Mesenchymal stem cell (in vitro differentiated cells and primary cell): ENCODE measurements around the gene HHEX.

ENCODE experiments used
- DNase-seq: peaks from one replicate; pipeline ENCODE4 v3.0.0-alpha.2; 2013
- H2AFZ ChIP-seq: one replicate; pipeline ENCODE4 v1.6.1; 2013; ENCODE audit warnings: low read depth, mild to moderate bottlenecking, control low read depth, inconsistent platforms, low read length, moderate library complexity
- H2AK5ac ChIP-seq: 2 replicates; pipeline ENCODE4 v1.6.1; 2013; ENCODE audit warnings: low read length, moderate library complexity, mild to moderate bottlenecking, inconsistent platforms; ENCODE audit not compliant: severe bottlenecking
- H2BK120ac ChIP-seq: one replicate; pipeline ENCODE4 v1.6.1; 2013; ENCODE audit warnings: low read depth, mild to moderate bottlenecking, inconsistent platforms, low read length, moderate library complexity
- H2BK12ac ChIP-seq, 2 experiments: one replicate each; pipeline ENCODE4 v1.6.1; 2013; ENCODE audit warnings: inconsistent platforms in 2 of 2, low read length in 2 of 2, mild to moderate bottlenecking in 2 of 2, moderate library complexity in 2 of 2, control low read depth in 1 of 2
- H2BK15ac ChIP-seq: one replicate; pipeline ENCODE4 v1.6.1; 2013; ENCODE audit warnings: mild to moderate bottlenecking, low read depth, inconsistent platforms; ENCODE audit not compliant: poor library complexity, severe bottlenecking
- H2BK5ac ChIP-seq: 2 replicates; pipeline ENCODE4 v1.6.1; 2013; ENCODE audit warnings: low read depth, mild to moderate bottlenecking, low read length, control low read depth, inconsistent platforms; ENCODE audit not compliant: poor library complexity, severe bottlenecking
- H3K14ac ChIP-seq, 2 experiments: one replicate each; pipeline ENCODE4 v1.6.1; 2013; ENCODE audit warnings: inconsistent platforms in 2 of 2, low read length in 2 of 2, control low read depth in 1 of 2, mild to moderate bottlenecking in 1 of 2, moderate library complexity in 1 of 2
- H3K18ac ChIP-seq, 2 experiments: one replicate each; pipeline ENCODE4 v1.6.1; 2013; ENCODE audit warnings: inconsistent platforms in 2 of 2, low read length in 2 of 2, control low read depth in 1 of 2, low read depth in 1 of 2, mild to moderate bottlenecking in 1 of 2
- H3K23ac ChIP-seq, 2 experiments: one replicate each; pipeline ENCODE4 v1.6.1; 2013; ENCODE audit warnings: inconsistent platforms in 2 of 2, low read length in 2 of 2, mild to moderate bottlenecking in 2 of 2, moderate library complexity in 2 of 2, control low read depth in 1 of 2
- H3K27ac ChIP-seq: 2 replicates; pipeline ENCODE4 v1.5.1; 2013; ENCODE audit warnings: mild to moderate bottlenecking, moderate library complexity, low read length, control low read depth, inconsistent platforms; ENCODE audit not compliant: poor library complexity, severe bottlenecking
- H3K27me3 ChIP-seq, 2 experiments: 2 replicates each; pipeline versions ENCODE4 v1.6.1 to v1.7.0; 2013; ENCODE audit warnings: low read length in 2 of 2, mild to moderate bottlenecking in 2 of 2, moderate library complexity in 2 of 2, control low read depth in 1 of 2, inconsistent platforms in 1 of 2; ENCODE audit not compliant: control insufficient read depth in 1 of 2, insufficient read depth in 1 of 2
- H3K36me3 ChIP-seq, 2 experiments: 2 replicates each; pipeline versions ENCODE4 v1.6.1 to v1.7.0; 2013; ENCODE audit warnings: low read length in 2 of 2, control low read depth in 1 of 2, inconsistent platforms in 1 of 2, low read depth in 1 of 2, mild to moderate bottlenecking in 1 of 2; ENCODE audit not compliant: insufficient read depth in 2 of 2, control insufficient read depth in 1 of 2
- H3K4ac ChIP-seq, 2 experiments: one replicate each; pipeline ENCODE4 v1.6.1; 2013; ENCODE audit warnings: inconsistent platforms in 2 of 2, low read length in 2 of 2, mild to moderate bottlenecking in 2 of 2, moderate library complexity in 2 of 2, control low read depth in 1 of 2, low read depth in 1 of 2
- H3K4me1 ChIP-seq: 2 replicates; pipeline ENCODE4 v1.6.1; 2013; ENCODE audit warnings: low read depth, low read length, control low read depth; ENCODE audit not compliant: control insufficient read depth, insufficient read depth
- H3K4me2 ChIP-seq: 2 replicates; pipeline ENCODE4 v1.6.1; 2013; ENCODE audit warnings: low read length, mild to moderate bottlenecking, inconsistent platforms; ENCODE audit not compliant: poor library complexity, severe bottlenecking
- H3K4me3 ChIP-seq, 2 experiments: 2 replicates each; pipeline versions ENCODE4 v1.5.1 to v1.7.0; 2013; ENCODE audit warnings: low read length in 2 of 2, mild to moderate bottlenecking in 2 of 2, control low read depth in 1 of 2, low read depth in 1 of 2; ENCODE audit not compliant: insufficient read depth in 1 of 2
- H3K79me1 ChIP-seq: replicated peaks from 2 replicates; pipeline ENCODE4 v1.6.1; 2013; ENCODE audit warnings: mild to moderate bottlenecking, control low read depth, low read length, inconsistent platforms; ENCODE audit not compliant: poor library complexity, severe bottlenecking
- H3K9ac ChIP-seq: 2 replicates; pipeline ENCODE4 v1.7.0; 2013; ENCODE audit warnings: mild to moderate bottlenecking, low read length, moderate library complexity
- H3K9me3 ChIP-seq: 2 replicates; pipeline ENCODE4 v1.7.0; 2013; ENCODE audit warnings: mild to moderate bottlenecking, low read length; ENCODE audit not compliant: control insufficient read depth
- H4K8ac ChIP-seq: one replicate; pipeline ENCODE4 v1.6.1; 2013; ENCODE audit warnings: inconsistent platforms, mild to moderate bottlenecking, low read length, moderate library complexity
- H4K91ac ChIP-seq: one replicate; pipeline ENCODE4 v1.6.1; 2013; ENCODE audit warnings: mild to moderate bottlenecking, low read length, inconsistent platforms
- WGBS: methylation state at CpG from one replicate; pipeline ENCODE4 v1.1.7; 2013; ENCODE audit warnings: mixed read lengths; 5-methylcytosine and 5-hydroxymethylcytosine counted together

Gene HHEX

GRCh38 chr10:92727550-92727949 lies 37.8 kb downstream of the HHEX start:
- Histone ChIP-seq H4K8ac (no peak overlapping the region), H2BK5ac (no peak overlapping the region), H3K27me3 (peaks cover 12 to 34% of the 10 kb centered on the region in 2 experiments), H3K27ac (no peak overlapping the region), H3K36me3 (no peaks in the 10 kb centered on the region), H3K9ac (no peak overlapping the region), H3K4me3 (no peak overlapping the region), H4K91ac (no peak overlapping the region), H2BK12ac (no peak overlapping the region), H2BK120ac (no peak overlapping the region), H3K79me1 (no peaks in the 10 kb centered on the region), H2AFZ (no peak overlapping the region), H3K4ac (no peak overlapping the region), H3K18ac (no peak overlapping the region), H3K14ac (no peak overlapping the region), H3K9me3 (no peaks in the 10 kb centered on the region), H3K4me1 (no peaks in the 10 kb centered on the region), H3K23ac (no peak overlapping the region), H2BK15ac (no peak overlapping the region), H3K4me2 (no peak overlapping the region), H2AK5ac (no peak overlapping the region)
- DNase-seq: no peak
- 86% methylated on average over 1 of the region's 3 CpGs for WGBS

DNA sequence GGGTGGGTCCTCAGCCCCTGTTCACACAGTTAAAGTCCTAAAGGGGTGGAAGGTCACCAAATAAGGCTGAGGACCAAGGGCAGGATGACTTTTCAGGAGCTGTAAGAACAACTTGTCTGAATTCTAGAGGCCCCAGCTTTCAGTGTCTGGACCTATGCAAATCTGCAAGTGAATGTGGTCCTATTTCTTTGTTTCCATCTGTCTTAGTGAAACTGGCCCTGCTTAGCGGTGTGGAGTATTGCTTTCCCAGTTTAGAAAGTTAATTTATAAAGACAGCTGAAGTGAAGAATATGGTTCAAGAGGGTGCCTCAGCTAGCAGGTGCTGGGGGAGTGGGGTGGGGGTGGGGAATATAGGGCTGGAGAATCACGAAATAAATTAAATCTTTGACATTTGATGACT lies 40.1 kb downstream of the HHEX start:
- Histone ChIP-seq H3K36me3 (no peaks in the 10 kb centered on the region), H4K8ac (no peak overlapping the region), H3K9me3 (no peaks in the 10 kb centered on the region), H3K27ac (no peak overlapping the region), H2BK120ac (no peak overlapping the region), H3K9ac (no peak overlapping the region), H2AK5ac (no peak overlapping the region), H4K91ac (no peak overlapping the region), H3K18ac (no peak overlapping the region), H3K4me1 (no peaks in the 10 kb centered on the region), H2BK5ac (no peak overlapping the region), H3K4me2 (no peak overlapping the region), H2BK15ac (no peak overlapping the region), H3K27me3 (peaks cover 2 to 24% of the 10 kb centered on the region in 2 experiments), H3K23ac (no peak overlapping the region), H3K14ac (no peak overlapping the region), H2BK12ac (no peak overlapping the region), H3K79me1 (no peaks in the 10 kb centered on the region), H3K4ac (no peak overlapping the region), H2AFZ (no peak overlapping the region), H3K4me3 (no peak overlapping the region)
- no peak for DNase-seq
- WGBS: 54% methylated on average over 2 of the region's 2 CpGs

- Histone ChIP-seq H2AFZ (no peak overlapping the region), H3K36me3 (no peaks in the 10 kb centered on the region), H3K4ac (no peak overlapping the region), H3K27me3 (peaks cover 0 to 8% of the 10 kb centered on the region in 2 experiments), H2BK15ac (no peak overlapping the region), H4K91ac (no peak overlapping the region), H2BK5ac (no peak overlapping the region), H2AK5ac (no peak overlapping the region), H3K9me3 (no peaks in the 10 kb centered on the region), H3K9ac (no peak overlapping the region), H3K4me2 (no peak overlapping the region), H4K8ac (no peak overlapping the region), H3K27ac (no peak overlapping the region), H3K79me1 (no peaks in the 10 kb centered on the region), H3K14ac (no peak overlapping the region), H3K18ac (no peak overlapping the region), H3K4me3 (no peak overlapping the region), H3K4me1 (no peaks in the 10 kb centered on the region), H3K23ac (no peak overlapping the region), H2BK12ac (no peak overlapping the region), H2BK120ac (no peak overlapping the region)
- WGBS: 71% methylated on average over 2 of the region's 2 CpGs
- no peak for DNase-seq
These were observed 43.2 kb downstream of the HHEX start for GRCh38 chr10:92732958-92733357.

DNA sequence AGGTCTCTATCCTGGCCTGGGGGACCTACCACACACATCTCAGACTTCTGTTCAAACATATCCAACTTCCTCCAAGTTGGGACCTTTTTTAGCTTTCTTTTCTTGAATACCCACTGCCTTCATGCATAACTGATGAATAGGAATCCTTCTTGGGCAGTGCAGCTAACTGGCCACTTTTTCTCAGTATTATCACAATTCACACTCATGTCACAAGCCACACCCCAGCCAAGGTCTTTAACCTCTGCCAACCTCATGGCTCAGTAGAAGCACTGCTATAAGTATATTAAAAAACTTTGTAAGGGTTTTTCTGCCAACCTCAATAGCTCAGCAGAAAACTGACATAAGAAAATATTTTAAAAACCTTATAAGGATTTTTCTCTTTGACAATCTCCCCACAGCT lies 44.5 kb downstream of the HHEX start:
- Histone ChIP-seq H3K27ac (no peak overlapping the region), H3K9me3 (no peaks in the 10 kb centered on the region), H3K14ac (no peak overlapping the region), H3K18ac (no peak overlapping the region), H2AFZ (no peak overlapping the region), H3K9ac (no peak overlapping the region), H3K79me1 (no peaks in the 10 kb centered on the region), H3K4ac (no peak overlapping the region), H3K4me1 (no peaks in the 10 kb centered on the region), H2BK12ac (no peak overlapping the region), H4K8ac (no peak overlapping the region), H2AK5ac (no peak overlapping the region), H3K27me3 (peaks cover 0 to 11% of the 10 kb centered on the region in 2 experiments), H3K23ac (no peak overlapping the region), H3K4me3 (no peak overlapping the region), H3K36me3 (no peaks in the 10 kb centered on the region), H2BK5ac (no peak overlapping the region), H2BK15ac (no peak overlapping the region), H3K4me2 (no peak overlapping the region), H2BK120ac (no peak overlapping the region), H4K91ac (no peak overlapping the region)
- no peak for DNase-seq
